Mesenchymal stem cell (in vitro differentiated cells and primary cell): ENCODE data around the gene ITIH1.

Experiments used
- DNase-seq: peaks from one replicate; pipeline ENCODE4 v3.0.0-alpha.2; 2013
- H2AFZ ChIP-seq: one replicate; pipeline ENCODE4 v1.6.1; 2013; ENCODE audit warnings: low read depth, mild to moderate bottlenecking, control low read depth, inconsistent platforms, low read length, moderate library complexity
- H2AK5ac ChIP-seq: 2 replicates; pipeline ENCODE4 v1.6.1; 2013; ENCODE audit warnings: low read length, moderate library complexity, mild to moderate bottlenecking, inconsistent platforms; ENCODE audit not compliant: severe bottlenecking
- H2BK120ac ChIP-seq: one replicate; pipeline ENCODE4 v1.6.1; 2013; ENCODE audit warnings: low read depth, mild to moderate bottlenecking, inconsistent platforms, low read length, moderate library complexity
- H2BK12ac ChIP-seq, 2 experiments: one replicate each; pipeline ENCODE4 v1.6.1; 2013; ENCODE audit warnings: inconsistent platforms in 2 of 2, low read length in 2 of 2, mild to moderate bottlenecking in 2 of 2, moderate library complexity in 2 of 2, control low read depth in 1 of 2
- H2BK15ac ChIP-seq: one replicate; pipeline ENCODE4 v1.6.1; 2013; ENCODE audit warnings: mild to moderate bottlenecking, low read depth, inconsistent platforms; ENCODE audit not compliant: poor library complexity, severe bottlenecking
- H2BK5ac ChIP-seq: 2 replicates; pipeline ENCODE4 v1.6.1; 2013; ENCODE audit warnings: low read depth, mild to moderate bottlenecking, low read length, control low read depth, inconsistent platforms; ENCODE audit not compliant: poor library complexity, severe bottlenecking
- H3K14ac ChIP-seq, 2 experiments: one replicate each; pipeline ENCODE4 v1.6.1; 2013; ENCODE audit warnings: inconsistent platforms in 2 of 2, low read length in 2 of 2, control low read depth in 1 of 2, mild to moderate bottlenecking in 1 of 2, moderate library complexity in 1 of 2
- H3K18ac ChIP-seq, 2 experiments: one replicate each; pipeline ENCODE4 v1.6.1; 2013; ENCODE audit warnings: inconsistent platforms in 2 of 2, low read length in 2 of 2, control low read depth in 1 of 2, low read depth in 1 of 2, mild to moderate bottlenecking in 1 of 2
- H3K23ac ChIP-seq, 2 experiments: one replicate each; pipeline ENCODE4 v1.6.1; 2013; ENCODE audit warnings: inconsistent platforms in 2 of 2, low read length in 2 of 2, mild to moderate bottlenecking in 2 of 2, moderate library complexity in 2 of 2, control low read depth in 1 of 2
- H3K27ac ChIP-seq: 2 replicates; pipeline ENCODE4 v1.5.1; 2013; ENCODE audit warnings: mild to moderate bottlenecking, moderate library complexity, low read length, control low read depth, inconsistent platforms; ENCODE audit not compliant: poor library complexity, severe bottlenecking
- H3K27me3 ChIP-seq, 2 experiments: 2 replicates each; pipeline versions ENCODE4 v1.6.1 to v1.7.0; 2013; ENCODE audit warnings: low read length in 2 of 2, mild to moderate bottlenecking in 2 of 2, moderate library complexity in 2 of 2, control low read depth in 1 of 2, inconsistent platforms in 1 of 2; ENCODE audit not compliant: control insufficient read depth in 1 of 2, insufficient read depth in 1 of 2
- H3K36me3 ChIP-seq, 2 experiments: 2 replicates each; pipeline versions ENCODE4 v1.6.1 to v1.7.0; 2013; ENCODE audit warnings: low read length in 2 of 2, control low read depth in 1 of 2, inconsistent platforms in 1 of 2, low read depth in 1 of 2, mild to moderate bottlenecking in 1 of 2; ENCODE audit not compliant: insufficient read depth in 2 of 2, control insufficient read depth in 1 of 2
- H3K4ac ChIP-seq, 2 experiments: one replicate each; pipeline ENCODE4 v1.6.1; 2013; ENCODE audit warnings: inconsistent platforms in 2 of 2, low read length in 2 of 2, mild to moderate bottlenecking in 2 of 2, moderate library complexity in 2 of 2, control low read depth in 1 of 2, low read depth in 1 of 2
- H3K4me1 ChIP-seq: 2 replicates; pipeline ENCODE4 v1.6.1; 2013; ENCODE audit warnings: low read depth, low read length, control low read depth; ENCODE audit not compliant: control insufficient read depth, insufficient read depth
- H3K4me2 ChIP-seq: 2 replicates; pipeline ENCODE4 v1.6.1; 2013; ENCODE audit warnings: low read length, mild to moderate bottlenecking, inconsistent platforms; ENCODE audit not compliant: poor library complexity, severe bottlenecking
- H3K4me3 ChIP-seq, 2 experiments: 2 replicates each; pipeline versions ENCODE4 v1.5.1 to v1.7.0; 2013; ENCODE audit warnings: low read length in 2 of 2, mild to moderate bottlenecking in 2 of 2, control low read depth in 1 of 2, low read depth in 1 of 2; ENCODE audit not compliant: insufficient read depth in 1 of 2
- H3K79me1 ChIP-seq: replicated peaks from 2 replicates; pipeline ENCODE4 v1.6.1; 2013; ENCODE audit warnings: mild to moderate bottlenecking, control low read depth, low read length, inconsistent platforms; ENCODE audit not compliant: poor library complexity, severe bottlenecking
- H3K9ac ChIP-seq: 2 replicates; pipeline ENCODE4 v1.7.0; 2013; ENCODE audit warnings: mild to moderate bottlenecking, low read length, moderate library complexity
- H3K9me3 ChIP-seq: 2 replicates; pipeline ENCODE4 v1.7.0; 2013; ENCODE audit warnings: mild to moderate bottlenecking, low read length; ENCODE audit not compliant: control insufficient read depth
- H4K8ac ChIP-seq: one replicate; pipeline ENCODE4 v1.6.1; 2013; ENCODE audit warnings: inconsistent platforms, mild to moderate bottlenecking, low read length, moderate library complexity
- H4K91ac ChIP-seq: one replicate; pipeline ENCODE4 v1.6.1; 2013; ENCODE audit warnings: mild to moderate bottlenecking, low read length, inconsistent platforms
- WGBS: methylation state at CpG from one replicate; pipeline ENCODE4 v1.1.7; 2013; ENCODE audit warnings: mixed read lengths; 5-methylcytosine and 5-hydroxymethylcytosine counted together

The ITIH1 gene

DNA sequence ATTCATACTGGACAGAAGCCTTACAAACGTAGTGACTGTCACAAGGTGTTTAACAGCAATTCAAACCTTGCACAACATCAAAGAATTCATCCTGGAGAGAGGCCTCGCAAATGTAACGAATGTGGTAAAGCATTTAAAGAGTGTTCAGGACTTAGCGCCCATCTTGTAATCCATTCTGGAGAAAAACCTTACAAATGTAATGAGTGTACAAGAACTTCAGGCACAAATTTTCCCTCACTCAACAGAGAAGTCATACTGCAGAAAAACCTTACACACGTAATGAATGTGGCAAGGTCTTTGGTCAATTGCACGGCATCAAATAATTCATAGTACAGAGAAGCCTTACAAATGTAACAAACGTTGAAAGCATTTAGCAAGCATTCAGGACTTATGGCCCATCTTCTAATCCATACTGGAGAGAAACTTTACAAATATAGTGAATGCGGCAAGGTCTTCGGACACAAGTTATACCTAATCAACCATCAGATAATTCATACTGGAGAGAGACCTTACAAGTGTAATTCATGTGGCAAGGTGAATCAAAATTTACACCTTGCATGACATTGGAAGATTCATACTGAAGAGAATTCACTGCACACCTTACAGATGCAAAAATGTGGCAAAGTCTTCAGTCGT lies 44.0 kb upstream of the ITIH1 start:
- H3K4me3 ChIP-seq: no peak overlapping the region
- peaks cover 30 to 71% of the 10 kb centered on the region in 2 experiments for H3K36me3 ChIP-seq
- H3K9ac ChIP-seq: no peak overlapping the region
- H2BK12ac ChIP-seq: no peak overlapping the region
- H2AK5ac ChIP-seq: no peak overlapping the region
- H2BK120ac ChIP-seq: no peak overlapping the region
- no peak overlapping the region for H2BK5ac ChIP-seq
- H3K9me3 ChIP-seq: peaks cover 52% of the 10 kb centered on the region
- H3K27me3 ChIP-seq: no peaks in the 10 kb centered on the region
- no peak overlapping the region for H2AFZ ChIP-seq
- H4K8ac ChIP-seq: no peak overlapping the region
- 84% methylated on average over 7 of the region's 10 CpGs for WGBS
- no peaks in the 10 kb centered on the region for H3K4me1 ChIP-seq
- H3K23ac ChIP-seq: no peak overlapping the region
- H3K4ac ChIP-seq: no peak overlapping the region
- DNase-seq: no peak
- H3K14ac ChIP-seq: no peak overlapping the region
- no peak overlapping the region for H3K4me2 ChIP-seq
- no peak overlapping the region for H2BK15ac ChIP-seq
- H3K79me1 ChIP-seq: peaks cover 2% of the 10 kb centered on the region
- no peak overlapping the region for H3K27ac ChIP-seq
- H3K18ac ChIP-seq: no peak overlapping the region
- H4K91ac ChIP-seq: no peak overlapping the region

DNA sequence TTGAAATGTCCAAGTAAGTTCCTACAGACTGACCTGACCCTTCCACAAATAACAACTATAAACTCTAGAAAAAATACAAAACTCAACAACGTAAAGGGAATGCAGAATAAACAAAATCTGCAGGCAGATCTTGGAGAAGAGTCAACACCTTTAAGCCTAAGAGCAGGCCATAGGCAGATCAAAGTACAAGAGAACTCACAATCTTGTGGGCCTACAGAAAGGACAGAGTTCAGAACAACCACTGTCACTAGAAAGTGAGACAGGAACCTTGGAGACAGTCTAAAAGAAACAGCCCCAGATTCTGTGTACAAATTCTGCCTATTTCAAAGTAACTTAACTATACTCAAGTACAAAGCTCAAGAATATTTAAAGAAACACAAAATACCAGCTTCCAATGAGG lies 37.7 kb upstream of the ITIH1 start:
- WGBS: 97% methylated on average over 1 of the region's 1 CpG
- Histone ChIP-seq H3K9me3 (peaks cover 12% of the 10 kb centered on the region), H3K14ac (no peak overlapping the region), H3K4me2 (no peak overlapping the region), H4K8ac (no peak overlapping the region), H2AK5ac (no peak overlapping the region), H3K36me3 (peaks cover 33 to 77% of the 10 kb centered on the region in 2 experiments), H2BK120ac (no peak overlapping the region), H3K27me3 (no peaks in the 10 kb centered on the region), H2BK15ac (no peak overlapping the region), H3K18ac (no peak overlapping the region), H3K4me3 (no peak overlapping the region), H3K79me1 (peaks cover 5% of the 10 kb centered on the region), H3K27ac (no peak overlapping the region), H4K91ac (no peak overlapping the region), H3K9ac (no peak overlapping the region), H2BK5ac (no peak overlapping the region), H2BK12ac (no peak overlapping the region), H2AFZ (no peak overlapping the region), H3K23ac (no peak overlapping the region), H3K4ac (no peak overlapping the region), H3K4me1 (no peaks in the 10 kb centered on the region)
- DNase-seq: no peak

DNA sequence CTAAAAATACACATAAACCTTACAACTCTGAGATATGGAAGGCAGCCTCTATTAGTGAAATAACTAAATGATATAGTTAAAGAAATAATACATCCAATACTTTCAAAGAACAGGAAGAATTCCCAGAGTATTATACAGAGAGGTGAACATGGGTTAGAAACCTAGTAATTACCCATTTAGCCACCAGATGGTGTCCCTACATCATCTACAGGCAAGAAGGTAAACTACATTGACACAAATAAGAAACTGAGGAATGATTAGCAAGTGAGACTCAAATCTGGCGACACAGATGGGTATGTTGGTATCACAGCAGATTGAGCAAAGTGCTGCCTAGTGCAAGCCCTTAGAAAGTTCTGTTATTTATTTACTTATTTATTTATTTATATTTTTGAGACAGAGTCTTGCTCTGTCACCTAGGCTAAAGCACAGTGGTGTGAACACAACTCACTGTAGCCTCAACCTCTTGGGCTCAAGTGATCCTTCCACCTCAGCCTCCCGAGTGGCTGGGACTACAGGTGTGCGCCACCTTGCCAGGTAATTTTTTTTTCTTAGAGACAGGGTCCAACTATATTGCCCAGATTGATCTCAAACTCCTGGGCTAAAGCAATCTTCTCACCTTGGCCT lies 34.9 kb upstream of the ITIH1 start:
- no peak overlapping the region for H3K14ac ChIP-seq
- DNase-seq: peak; percentile 49
- no peaks in the 10 kb centered on the region for H3K4me1 ChIP-seq
- H3K9me3 ChIP-seq: no peaks in the 10 kb centered on the region
- H3K27ac ChIP-seq: no peak overlapping the region
- H2BK15ac ChIP-seq: no peak overlapping the region
- H3K18ac ChIP-seq: no peak overlapping the region
- H2BK5ac ChIP-seq: no peak overlapping the region
- H2AFZ ChIP-seq: no peak overlapping the region
- no peak overlapping the region for H3K4me2 ChIP-seq
- no peak overlapping the region for H2BK120ac ChIP-seq
- no peak overlapping the region for H3K4ac ChIP-seq
- peaks cover 41 to 77% of the 10 kb centered on the region in 2 experiments for H3K36me3 ChIP-seq
- no peaks in the 10 kb centered on the region for H3K27me3 ChIP-seq
- H3K4me3 ChIP-seq: no peak overlapping the region
- no peak overlapping the region for H4K8ac ChIP-seq
- H3K23ac ChIP-seq: no peak overlapping the region
- no peak overlapping the region for H3K9ac ChIP-seq
- H4K91ac ChIP-seq: no peak overlapping the region
- 84% methylated on average over 3 of the region's 3 CpGs for WGBS
- no peak overlapping the region for H2AK5ac ChIP-seq
- H2BK12ac ChIP-seq: no peak overlapping the region
- peaks cover 5% of the 10 kb centered on the region for H3K79me1 ChIP-seq

DNA sequence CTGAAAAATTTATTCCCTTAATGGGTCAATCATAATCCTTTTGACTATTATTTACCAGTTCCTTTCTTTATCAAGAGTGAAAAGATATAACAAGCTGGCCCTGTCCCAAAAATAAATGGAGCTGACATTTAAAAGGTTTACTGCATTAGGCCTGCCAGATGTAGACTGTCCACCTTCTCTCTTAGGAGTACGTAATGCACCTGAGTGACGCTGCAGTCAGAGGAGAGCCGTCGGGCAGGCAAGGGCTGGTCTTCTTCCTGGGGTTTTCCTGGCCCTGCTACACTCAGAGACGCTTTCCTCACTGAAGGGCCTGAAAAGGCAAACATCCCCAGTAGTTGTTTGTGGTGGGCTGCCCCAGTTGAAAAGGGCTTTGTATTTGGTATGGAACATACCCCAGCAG lies 34.2 kb upstream of the ITIH1 start:
- no peak overlapping the region for H2BK12ac ChIP-seq
- DNase-seq: no peak
- H4K8ac ChIP-seq: no peak overlapping the region
- no peak overlapping the region for H3K23ac ChIP-seq
- no peak overlapping the region for H3K4ac ChIP-seq
- no peak overlapping the region for H3K14ac ChIP-seq
- no peak overlapping the region for H2AFZ ChIP-seq
- no peak overlapping the region for H4K91ac ChIP-seq
- no peak overlapping the region for H3K4me3 ChIP-seq
- no peaks in the 10 kb centered on the region for H3K27me3 ChIP-seq
- H2BK15ac ChIP-seq: no peak overlapping the region
- no peak overlapping the region for H3K27ac ChIP-seq
- WGBS: 98% methylated on average over 5 of the region's 5 CpGs
- H3K18ac ChIP-seq: no peak overlapping the region
- no peak overlapping the region for H2BK120ac ChIP-seq
- H3K79me1 ChIP-seq: peaks cover 3% of the 10 kb centered on the region
- no peaks in the 10 kb centered on the region for H3K4me1 ChIP-seq
- no peaks in the 10 kb centered on the region for H3K9me3 ChIP-seq
- H2BK5ac ChIP-seq: no peak overlapping the region
- H3K4me2 ChIP-seq: no peak overlapping the region
- no peak overlapping the region for H3K9ac ChIP-seq
- H2AK5ac ChIP-seq: no peak overlapping the region
- peaks cover 38 to 76% of the 10 kb centered on the region in 2 experiments for H3K36me3 ChIP-seq
